ENCODE results near the gene BCKDHB.

GRCh38 chr6:80331522-80331921 lies 225.1 kb downstream of the BCKDHB start:
- TF ChIP-seq CTCF (IDR thresholded peaks at IDR 0.05), result no peak
- no peak for TF ChIP-seq POLR2A (IDR thresholded peaks at IDR 0.05)

Data from lower leg skin (tissue), 3 donors.